Bronchial epithelial cell (primary cell): ENCODE measurements around the gene EXOSC5. TPM values are rescaled to one million over a fixed set of nuclear protein-coding genes. Genes with fewer than 3 reads are reported as not detected.
A peak's percentile ranks its signal among the peaks of the same experiment; 100 is the strongest.

ENCODE experiments used
- DNase-seq: peaks from one replicate; pipeline ENCODE4 v3.0.0-alpha.2; 2010; ENCODE audit warnings: low read depth
- FAIRE-seq: peaks from 2 replicates; lab custom pipeline; 2011; peaks lifted over from hg19 to GRCh38; lab: Jason Lieb, UNC
- H3K27me3 ChIP-seq: 2 replicates; pipeline ENCODE4 v1.5.1; 2011; ENCODE audit warnings: low read length; ENCODE audit not compliant: control insufficient read depth, insufficient read depth
- H3K36me3 ChIP-seq: 2 replicates; pipeline ENCODE4 v1.5.1; 2011; ENCODE audit warnings: low read length; ENCODE audit not compliant: control insufficient read depth, insufficient read depth
- H3K4me3 ChIP-seq: 2 replicates; pipeline ENCODE4 v1.5.1; 2011; ENCODE audit warnings: mild to moderate bottlenecking, low read depth, low read length, control low read depth
- CTCF ChIP-seq: IDR thresholded peaks from 2 replicates; pipeline ENCODE4 v1.5.1; 2011; ENCODE audit warnings: mild to moderate bottlenecking, moderate library complexity, low read length, control low read depth, inconsistent platforms; ENCODE audit not compliant: insufficient read depth, severe bottlenecking
- total RNA-seq: library from RNA; depleted of rRNA; stranded (reverse); fragments of >200 nt; gene quantifications from 2 replicates; pipeline ENCODE4 v1.2.1, GENCODE V29; 2014

Gene EXOSC5
- 13.7 and 58.4 TPM in 2 replicates for total RNA-seq

- no peak for TF ChIP-seq CTCF
- H3K27me3 ChIP-seq: no peaks in the 10 kb centered on the region
- H3K36me3 ChIP-seq: no peaks in the 10 kb centered on the region
- FAIRE-seq: peak; percentile 82
- peak; percentile 99 for DNase-seq
- peak within 1 kb of the TSS; percentile 88 for H3K4me3 ChIP-seq
Observed at GRCh38 chr19:41397086-41398049, at the start of gene EXOSC5, which contains the start of gene BCKDHA. EXOSC5 (minus strand) TSS chr19:41397359; CDS start chr19:41397328, 31 bp downstream. BCKDHA (plus strand) TSS chr19:41397818; CDS start chr19:41397828, 10 bp downstream.

- H3K4me3 ChIP-seq: no peak overlapping the region
- DNase-seq (no peak), FAIRE-seq (no peak)
- H3K27me3 ChIP-seq: no peaks in the 10 kb centered on the region
- TF ChIP-seq CTCF: no peak
- H3K36me3 ChIP-seq: no peaks in the 10 kb centered on the region
Observed at GRCh38 chr19:41445575-41445974, 48.4 kb upstream of the EXOSC5 start.

GRCh38 chr19:41443813-41444455, 46.8 kb upstream of the EXOSC5 start:
- FAIRE-seq (no peak), DNase-seq (no peak)
- Histone ChIP-seq H3K4me3 (no peak overlapping the region), H3K36me3 (no peaks in the 10 kb centered on the region), H3K27me3 (no peaks in the 10 kb centered on the region)
- TF ChIP-seq CTCF: no peak

- Histone ChIP-seq H3K4me3 (no peak within 1 kb of the TSS), H3K36me3 (peaks cover 3% of the 10 kb centered on the region), H3K27me3 (no peaks in the 10 kb centered on the region)
- no peak for DNase-seq
- no peak for FAIRE-seq
- TF ChIP-seq CTCF: no peak
Observed at GRCh38 chr19:41442473-41443355, 45.6 kb upstream of the EXOSC5 start, which contains the start of gene ERICH4. ERICH4 (plus strand) TSS chr19:41443156; CDS start chr19:41443170, 14 bp downstream.

GRCh38 chr19:41441321-41441945, 44.3 kb upstream of the EXOSC5 start:
- H3K4me3 ChIP-seq: no peak overlapping the region
- peak; percentile 9 for DNase-seq
- H3K36me3 ChIP-seq: peaks cover 3% of the 10 kb centered on the region
- TF ChIP-seq CTCF: no peak
- no peaks in the 10 kb centered on the region for H3K27me3 ChIP-seq
- FAIRE-seq: no peak
